Astrocyte (in vitro differentiated cells and primary cell): ENCODE measurements around the gene PARP1.

ENCODE experiments used
- EZH2 ChIP-seq: IDR thresholded peaks from 2 replicates; pipeline ENCODE4 v1.6.1; 2012; ENCODE audit warnings: mild to moderate bottlenecking, low read length, inconsistent platforms; ENCODE audit not compliant: insufficient read depth
- TF ChIP-seq, protein P1 (sequence below): IDR thresholded peaks from 2 replicates; pipeline ENCODE4 v1.5.1; 2011; ENCODE audit warnings: low read depth, mild to moderate bottlenecking, inconsistent platforms, low read length, moderate library complexity; ENCODE audit not compliant: insufficient read depth

DNA sequence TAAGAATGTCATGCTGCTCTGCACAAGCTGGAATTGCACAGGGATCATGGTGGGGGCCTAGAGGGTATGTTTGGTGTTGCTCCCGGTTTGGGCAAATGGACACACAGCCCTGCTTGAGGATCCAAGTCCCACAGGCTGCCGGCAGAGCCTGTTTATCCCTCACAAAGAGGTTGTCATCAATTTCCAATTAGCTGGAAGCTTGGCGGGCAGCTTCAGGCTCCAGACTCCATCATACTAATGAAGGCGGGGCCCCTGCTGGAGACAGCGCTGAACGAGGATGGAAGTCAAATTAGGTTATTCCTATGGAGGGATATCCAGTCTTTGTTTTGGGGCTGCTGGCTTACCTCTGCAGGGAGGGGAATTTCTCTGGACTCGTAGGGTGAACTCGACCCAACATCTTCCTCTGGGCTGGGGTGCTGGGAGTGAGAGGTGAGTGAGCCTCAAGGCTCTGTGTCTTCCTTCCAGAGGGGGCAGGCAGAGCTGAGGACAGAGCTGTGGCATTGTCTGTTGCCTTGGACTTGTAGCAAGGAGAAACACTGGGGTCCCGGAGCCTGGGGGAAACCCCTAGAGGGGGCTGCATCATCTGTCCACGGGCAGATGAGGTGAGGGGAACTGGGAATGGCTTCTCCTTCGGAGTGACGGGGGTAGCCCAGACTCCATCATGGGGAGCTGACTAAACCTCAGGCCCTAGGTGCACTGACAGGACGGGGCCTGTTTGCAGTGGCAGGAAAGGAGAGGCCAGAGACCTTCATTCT is 24.9 kb upstream of the PARP1 start:
- TF ChIP-seq, protein P1, sequence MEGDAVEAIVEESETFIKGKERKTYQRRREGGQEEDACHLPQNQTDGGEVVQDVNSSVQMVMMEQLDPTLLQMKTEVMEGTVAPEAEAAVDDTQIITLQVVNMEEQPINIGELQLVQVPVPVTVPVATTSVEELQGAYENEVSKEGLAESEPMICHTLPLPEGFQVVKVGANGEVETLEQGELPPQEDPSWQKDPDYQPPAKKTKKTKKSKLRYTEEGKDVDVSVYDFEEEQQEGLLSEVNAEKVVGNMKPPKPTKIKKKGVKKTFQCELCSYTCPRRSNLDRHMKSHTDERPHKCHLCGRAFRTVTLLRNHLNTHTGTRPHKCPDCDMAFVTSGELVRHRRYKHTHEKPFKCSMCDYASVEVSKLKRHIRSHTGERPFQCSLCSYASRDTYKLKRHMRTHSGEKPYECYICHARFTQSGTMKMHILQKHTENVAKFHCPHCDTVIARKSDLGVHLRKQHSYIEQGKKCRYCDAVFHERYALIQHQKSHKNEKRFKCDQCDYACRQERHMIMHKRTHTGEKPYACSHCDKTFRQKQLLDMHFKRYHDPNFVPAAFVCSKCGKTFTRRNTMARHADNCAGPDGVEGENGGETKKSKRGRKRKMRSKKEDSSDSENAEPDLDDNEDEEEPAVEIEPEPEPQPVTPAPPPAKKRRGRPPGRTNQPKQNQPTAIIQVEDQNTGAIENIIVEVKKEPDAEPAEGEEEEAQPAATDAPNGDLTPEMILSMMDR: no peak
- no peak for TF ChIP-seq EZH2
